CD4-positive, alpha-beta T cell treated with Interleukin-1 beta for 1 hour (primary cell): ENCODE data around the gene SLC9A9.

Experiments used
- DNase-seq, 2 donors: peaks; one replicate each; pipeline ENCODE4 v3.0.0-alpha.2; 2020 to 2022

Gene SLC9A9

DNA sequence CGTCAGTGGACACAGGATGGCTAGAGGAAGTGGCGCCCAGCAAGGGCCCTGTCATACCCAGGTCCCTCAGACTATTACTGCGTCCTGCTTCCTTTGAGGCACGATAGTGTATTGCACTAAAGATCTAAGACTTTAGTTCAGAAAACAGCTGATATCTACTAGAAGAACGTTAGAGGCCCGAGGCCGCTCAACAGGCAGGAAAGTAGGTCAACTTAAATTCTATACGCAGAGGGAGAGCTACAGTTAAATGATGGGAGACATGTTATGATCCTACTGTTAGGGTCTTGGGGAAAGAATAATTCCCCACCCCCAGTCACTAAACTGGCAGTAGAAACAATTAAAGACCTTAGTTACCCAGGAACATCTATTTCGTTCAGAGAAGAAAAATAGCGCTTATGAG lies 410.9 kb downstream of the SLC9A9 start:
- no peak for DNase-seq

DNA sequence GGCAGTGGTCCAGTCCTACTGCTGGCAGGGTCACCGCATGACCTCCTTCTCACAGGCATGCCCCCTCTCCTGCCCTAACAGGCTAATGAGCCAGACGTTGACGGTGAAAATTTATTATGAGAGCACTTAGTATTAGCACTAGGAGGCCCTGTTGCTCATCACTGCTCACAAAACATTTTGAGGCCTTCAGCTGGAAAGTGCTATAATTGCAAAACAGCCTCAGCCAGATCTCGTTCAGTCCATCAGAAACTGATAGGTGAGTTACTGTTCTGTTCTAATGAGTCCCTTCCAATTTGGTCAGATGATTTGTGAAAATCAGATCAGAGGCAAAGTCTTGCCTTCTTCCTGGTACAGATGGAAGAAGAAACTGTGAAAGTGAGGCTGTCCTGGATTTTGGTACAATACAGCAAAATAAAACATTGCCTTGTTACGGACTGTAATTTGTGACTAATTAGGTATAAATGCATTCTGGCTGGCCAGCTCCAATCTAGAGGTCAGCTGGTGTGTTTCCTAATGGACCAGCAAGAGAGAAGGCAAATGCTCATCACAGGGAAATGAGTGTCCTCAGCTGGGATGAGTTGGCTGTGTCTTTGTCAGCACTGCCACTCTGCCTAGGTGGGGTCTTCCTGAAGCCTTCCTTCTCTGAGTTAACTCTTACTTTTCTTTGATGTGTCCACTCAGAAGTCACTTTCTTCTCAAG lies 411.9 kb downstream of the SLC9A9 start:
- no peak for DNase-seq

DNA sequence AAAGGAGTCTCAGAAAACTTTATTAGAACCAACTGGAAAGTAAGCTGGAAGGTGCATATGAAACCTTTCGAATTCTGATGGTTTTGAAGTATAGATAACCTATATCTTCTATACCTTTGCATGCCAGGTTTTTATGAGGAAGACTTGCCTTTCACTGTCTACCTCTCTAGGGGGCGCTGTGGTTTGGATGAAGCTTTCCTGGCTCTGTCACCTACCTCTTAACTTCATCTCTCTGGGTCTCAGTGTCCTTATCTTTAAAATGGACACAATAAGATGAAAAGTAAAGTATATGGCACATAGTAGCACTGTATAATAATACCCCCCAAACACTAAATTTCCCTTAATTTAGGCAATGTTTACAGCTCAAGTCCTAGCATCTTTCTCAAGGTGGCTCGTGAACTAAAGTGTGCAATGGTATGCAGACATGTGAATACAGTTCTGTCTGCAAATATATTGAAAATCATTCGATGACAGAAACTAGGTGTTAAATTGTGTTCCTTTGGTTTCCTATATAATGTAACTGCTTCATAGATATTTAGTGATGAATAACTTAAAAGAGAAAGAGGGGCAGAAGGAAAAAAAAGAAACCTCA lies 414.4 kb downstream of the SLC9A9 start:
- DNase-seq: peak in 1 of 2 donors; percentile 4

DNA sequence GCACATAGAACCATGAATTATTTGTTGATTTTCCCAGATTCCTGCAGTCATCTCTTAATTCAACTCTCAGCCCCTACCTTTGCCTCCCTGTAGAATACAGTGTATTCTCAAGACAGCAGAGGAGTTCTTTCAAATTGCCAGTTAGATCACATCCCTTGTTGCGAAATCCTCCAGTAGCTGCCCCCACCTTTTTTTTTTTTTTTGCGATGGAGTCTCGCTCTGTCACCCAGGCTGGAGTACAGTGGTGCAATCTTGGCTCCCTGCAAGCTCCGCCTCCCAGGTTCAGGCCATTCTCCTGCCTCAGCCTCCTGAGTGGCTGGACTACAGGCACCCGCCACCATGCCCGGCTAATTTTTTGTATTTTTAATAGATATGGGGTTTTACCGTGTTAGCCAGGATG lies 417.0 kb downstream of the SLC9A9 start:
- DNase-seq: peak in 1 of 2 donors; percentile 48

DNA sequence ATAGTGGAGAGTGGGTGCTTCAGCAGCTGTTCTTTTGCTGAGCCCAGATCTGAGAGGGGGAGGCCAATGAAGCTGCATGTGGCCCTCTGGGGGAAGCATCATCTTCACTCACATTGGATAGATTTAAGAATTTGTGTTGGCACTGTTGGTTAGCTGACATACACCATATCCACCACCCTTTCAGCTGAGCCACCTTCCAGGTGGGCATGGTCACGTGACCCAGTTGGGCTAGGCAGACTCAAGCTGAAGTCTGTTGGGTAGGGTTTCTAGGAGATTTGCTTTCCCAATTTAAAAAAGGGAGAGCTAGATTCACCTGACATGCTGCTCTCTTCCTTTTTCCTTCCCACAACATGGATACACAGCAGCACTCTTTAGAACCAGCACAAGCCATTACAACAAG lies 417.7 kb downstream of the SLC9A9 start:
- no peak for DNase-seq

DNA sequence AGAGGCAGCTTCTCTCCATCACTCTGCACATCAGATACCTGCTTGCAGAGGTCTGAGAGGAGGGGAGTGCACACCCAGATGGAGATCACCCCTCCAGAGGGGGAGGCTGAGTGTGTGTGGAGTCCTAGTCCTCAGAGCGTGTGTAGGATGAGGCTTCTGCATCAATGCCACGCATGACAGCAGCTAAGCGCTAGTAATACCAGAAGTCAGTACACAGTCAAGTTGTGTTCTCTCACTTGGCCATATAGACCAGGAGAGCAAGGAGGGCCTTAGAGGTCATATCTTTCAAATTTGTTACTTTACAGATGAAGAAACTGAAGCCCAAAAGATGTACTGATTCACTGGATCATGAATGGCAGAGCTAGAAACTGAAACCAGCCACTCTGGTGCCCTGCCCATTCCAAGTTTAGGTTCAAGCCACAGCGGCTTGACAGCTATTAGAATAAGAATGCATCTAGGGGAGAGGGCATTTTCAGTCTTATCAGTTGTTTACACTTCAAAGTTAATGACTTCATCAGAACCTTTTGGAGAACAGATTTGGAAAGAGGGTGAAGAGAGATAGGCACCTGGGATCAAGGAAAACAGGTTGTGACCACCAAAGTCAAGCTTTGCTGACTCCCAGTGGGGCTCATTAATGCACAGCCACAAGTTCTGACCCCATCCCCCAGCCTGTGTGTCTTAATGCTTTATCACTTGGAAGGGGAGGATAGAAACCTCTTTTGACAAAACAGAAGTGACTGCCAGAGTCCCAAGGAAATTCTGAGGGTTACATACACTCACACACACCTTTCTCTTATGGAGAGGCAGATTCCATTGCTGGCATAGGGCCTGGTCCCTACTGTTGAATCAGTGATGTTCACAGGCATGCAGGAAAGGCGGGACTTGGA lies 418.4 kb downstream of the SLC9A9 start:
- no peak for DNase-seq

DNA sequence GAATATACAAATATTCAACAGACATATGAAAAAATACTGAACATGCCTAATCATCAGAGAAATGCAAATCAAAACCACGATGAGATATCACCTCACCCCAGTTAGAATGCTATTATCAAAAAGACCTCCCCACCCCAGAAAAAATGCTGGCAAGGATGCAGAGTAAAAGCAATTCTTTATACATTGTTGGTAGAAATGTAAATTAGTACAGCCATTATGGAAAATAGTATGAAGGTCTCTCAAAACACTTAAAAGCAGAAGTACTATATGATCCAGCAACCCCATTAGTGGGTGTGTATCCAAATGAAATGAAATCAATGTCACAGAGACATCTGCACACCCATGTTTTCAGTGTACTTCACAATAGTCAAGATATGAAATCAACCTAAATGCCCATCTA lies 420.0 kb downstream of the SLC9A9 start:
- DNase-seq: no peak

DNA sequence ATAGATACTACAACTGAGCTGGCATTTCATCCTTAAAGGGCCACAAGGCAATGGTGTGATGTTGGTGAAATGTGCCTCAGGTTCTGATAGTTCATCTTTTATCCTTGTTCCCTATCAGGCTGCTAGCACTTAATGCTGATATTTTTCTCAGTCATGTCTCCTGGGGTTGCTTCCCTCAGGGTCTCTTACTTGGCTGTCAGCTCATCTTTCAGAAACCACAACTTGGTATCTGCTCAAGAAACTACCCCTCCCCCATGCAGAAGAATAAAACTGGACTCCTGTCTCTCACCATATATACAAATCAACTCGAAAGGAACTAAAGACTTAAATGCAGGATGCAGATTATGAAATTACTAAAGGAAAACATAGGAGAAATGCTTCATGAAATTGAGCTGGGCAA lies 420.6 kb downstream of the SLC9A9 start:
- no peak for DNase-seq

DNA sequence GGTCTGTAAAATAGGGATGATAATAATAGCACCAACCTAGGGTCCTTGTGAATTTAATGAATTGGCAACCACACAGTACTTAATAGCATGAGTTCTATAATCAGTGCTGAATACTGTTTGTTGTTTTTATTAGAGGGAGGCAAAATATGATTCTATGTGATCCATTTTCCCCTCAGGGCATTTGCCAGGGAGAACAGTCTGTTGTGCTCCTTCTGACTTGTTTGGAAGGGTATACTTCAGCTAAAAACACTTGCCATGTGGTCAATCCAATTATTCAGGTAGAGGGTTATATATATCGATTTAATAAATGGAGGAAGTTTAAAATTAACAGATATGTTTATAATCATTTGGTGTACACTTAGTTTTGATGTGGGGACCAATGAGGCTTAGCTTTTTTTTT lies 423.4 kb downstream of the SLC9A9 start:
- DNase-seq: no peak

DNA sequence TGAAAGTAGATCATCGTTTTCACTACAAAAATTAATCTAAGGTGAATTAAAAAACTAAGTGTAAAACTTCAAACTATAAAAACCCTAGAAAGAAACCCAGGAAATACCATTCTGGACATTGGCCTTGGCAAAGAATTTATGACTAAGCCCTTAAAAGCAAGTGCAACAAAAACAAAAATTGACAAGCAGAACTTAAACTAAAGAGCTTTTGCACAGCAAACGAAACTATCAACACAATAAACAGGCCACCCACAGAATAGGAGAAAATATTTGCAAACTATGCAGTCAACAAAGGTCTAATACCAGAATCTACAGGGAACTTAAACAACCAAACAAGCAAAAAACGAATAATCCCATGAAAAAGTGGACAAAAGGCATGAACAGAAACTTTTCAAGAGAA lies 426.7 kb downstream of the SLC9A9 start:
- DNase-seq: no peak

DNA sequence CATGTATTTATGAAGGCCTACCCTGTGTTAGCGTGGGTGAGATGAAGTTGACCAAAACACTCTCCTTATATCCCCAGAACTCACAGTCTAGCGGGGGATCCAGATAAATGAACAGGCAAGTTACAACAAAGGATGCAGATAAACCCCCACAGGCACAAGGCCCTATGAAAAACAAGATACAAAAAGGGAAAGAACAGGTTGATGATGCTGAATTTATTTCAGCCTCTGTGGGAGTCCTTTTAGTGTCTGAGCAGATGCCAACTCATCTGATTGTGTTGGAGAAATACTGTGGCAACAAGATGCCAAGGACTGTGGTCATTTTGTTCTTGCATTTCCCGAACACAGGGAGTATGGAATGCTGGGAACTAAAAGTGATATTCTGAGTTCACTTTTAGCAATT lies 428.7 kb downstream of the SLC9A9 start:
- no peak for DNase-seq

DNA sequence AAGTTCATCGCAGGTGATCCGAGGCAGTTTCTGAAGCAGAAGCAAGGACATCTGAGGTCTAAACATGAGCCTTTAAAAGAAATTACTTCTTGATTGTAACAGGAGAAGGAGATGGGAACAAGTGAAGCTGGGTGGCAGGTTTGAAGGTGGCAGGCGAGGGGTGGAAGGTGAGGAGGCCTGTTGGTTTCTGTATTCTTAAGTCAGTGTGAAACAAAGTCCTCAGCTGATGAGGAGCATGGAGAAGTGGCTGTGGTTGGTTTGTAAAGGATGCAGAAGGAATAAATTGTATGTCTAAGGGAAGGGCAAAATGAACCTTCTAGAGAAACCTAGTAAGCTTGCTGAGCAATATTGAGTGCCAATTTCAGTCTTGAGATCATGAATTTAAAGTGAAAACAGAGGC lies 429.9 kb downstream of the SLC9A9 start:
- no peak for DNase-seq

DNA sequence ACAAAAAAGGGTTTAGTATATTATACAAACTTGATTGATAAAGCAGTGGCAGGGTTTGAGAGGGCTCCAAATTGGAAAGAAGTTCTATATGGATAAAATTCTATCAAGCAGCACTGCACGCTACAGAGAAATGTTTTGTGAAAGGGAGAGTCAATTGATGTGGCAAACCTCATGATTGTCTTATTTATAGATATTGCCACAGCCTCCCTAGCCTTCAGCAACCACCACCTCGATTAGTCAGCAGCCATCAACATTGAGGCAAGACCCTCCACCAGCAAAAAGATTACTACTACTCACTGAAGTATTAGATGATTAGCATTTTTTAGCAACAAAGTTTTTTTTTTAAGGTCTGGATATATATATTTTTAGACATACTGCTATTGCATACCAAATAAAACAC lies 432.0 kb downstream of the SLC9A9 start:
- DNase-seq: no peak

DNA sequence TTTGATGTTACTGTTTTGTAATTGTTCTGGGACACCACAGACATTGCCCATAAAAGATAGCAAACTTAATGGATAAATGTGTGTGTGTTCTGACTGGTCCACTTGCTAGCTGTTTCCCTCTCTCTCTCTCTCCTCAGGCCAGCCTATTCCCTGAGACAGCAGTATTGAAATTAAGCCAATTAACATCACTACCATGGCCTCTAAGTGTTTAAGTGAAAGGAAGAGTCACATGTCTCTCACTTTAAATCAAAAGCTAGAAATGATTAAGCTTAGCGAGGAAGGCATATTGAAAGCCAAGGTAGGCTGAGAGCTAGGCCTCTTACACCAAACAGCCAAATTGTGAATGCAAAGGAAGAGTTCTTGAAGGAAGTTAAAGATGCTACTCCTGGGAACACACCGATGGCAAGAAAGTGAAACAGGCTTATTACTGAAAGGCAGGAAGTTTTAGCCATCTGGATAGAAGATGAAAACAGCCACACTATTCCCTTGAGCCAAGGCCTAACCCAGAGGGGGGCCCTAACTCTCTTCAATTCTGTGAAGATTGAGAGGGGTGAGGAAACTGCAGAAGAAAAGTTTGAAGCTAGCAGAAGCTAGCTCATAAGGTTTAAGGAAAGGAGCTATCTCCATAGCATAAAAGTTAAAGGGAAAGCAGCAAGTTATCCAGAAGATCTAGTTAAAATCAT lies 433.6 kb downstream of the SLC9A9 start:
- DNase-seq: no peak

DNA sequence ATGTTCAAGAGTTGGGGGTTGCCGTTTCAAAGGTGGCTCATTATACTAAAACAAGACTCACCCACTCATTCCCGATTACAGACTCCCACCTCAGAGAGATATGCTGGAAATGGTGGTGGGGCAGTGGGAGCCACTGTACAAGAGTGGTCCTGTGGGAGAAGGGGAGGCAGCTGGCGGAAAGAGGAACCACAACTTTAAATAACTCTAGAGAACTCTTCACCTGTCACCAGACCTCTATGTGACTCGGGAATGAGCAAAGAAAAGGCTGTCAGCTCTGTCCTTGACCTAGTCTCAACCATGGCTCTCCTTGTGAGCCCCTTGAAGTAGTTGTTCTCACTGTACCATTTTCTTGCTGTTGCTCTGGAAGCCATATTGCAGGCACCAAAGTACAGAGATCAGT lies 434.9 kb downstream of the SLC9A9 start:
- DNase-seq: no peak

DNA sequence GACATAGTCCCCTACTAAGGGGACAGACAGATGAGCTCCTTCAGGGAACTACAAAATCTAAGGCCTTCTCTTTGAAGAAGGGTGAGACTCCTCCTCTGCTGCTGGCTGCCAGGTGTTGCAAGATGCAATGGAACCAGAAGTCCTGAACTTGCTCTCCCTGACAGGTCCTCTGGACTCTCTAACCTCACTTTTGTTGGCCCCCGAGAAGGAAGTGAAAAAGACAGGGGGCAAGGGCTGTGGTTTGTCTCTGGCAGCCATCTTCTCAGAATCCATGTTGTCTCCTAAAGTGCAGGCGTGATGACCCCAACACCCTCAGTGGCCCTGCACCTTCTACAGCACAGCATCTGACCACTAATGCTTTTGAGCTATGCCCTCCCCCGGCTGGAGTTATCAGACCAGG lies 436.2 kb downstream of the SLC9A9 start:
- no peak for DNase-seq

DNA sequence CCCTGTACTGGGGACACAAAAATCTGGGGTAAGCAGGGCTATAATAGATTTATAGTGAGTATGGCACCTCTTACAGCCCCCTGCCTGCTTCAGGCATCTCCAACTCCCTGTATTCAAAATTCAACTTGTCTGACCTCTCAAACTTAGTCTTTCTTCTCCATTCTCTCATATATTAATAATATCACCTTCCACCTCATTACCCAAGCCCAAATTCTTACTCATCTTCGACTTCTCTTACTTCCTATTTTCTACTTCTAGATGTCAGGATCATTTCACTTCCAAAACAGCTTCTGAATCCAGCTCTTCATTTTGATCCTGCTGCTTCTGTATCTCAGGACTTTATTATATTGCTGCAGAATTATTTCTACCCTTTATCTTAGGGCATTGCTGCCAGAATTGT lies 438.0 kb downstream of the SLC9A9 start:
- DNase-seq: no peak

DNA sequence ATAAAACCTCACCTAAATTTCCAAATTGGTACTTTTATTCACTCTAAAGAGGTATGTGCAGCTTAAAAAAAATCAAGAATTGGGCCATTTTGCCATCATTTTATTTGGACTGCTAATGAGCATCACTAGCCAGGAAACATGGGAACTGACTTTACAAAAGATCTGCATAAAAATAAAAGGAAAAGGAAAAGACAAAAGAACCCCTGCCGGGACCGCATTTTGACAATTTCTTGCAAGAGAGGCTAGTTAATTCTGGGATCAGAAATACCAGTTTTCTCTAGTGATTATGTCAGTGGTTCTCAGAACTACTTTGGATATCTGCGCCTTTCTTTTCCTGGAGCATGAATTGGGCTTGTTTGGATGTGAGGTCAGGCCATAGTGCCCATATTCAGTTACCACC lies 439.5 kb downstream of the SLC9A9 start:
- no peak for DNase-seq

DNA sequence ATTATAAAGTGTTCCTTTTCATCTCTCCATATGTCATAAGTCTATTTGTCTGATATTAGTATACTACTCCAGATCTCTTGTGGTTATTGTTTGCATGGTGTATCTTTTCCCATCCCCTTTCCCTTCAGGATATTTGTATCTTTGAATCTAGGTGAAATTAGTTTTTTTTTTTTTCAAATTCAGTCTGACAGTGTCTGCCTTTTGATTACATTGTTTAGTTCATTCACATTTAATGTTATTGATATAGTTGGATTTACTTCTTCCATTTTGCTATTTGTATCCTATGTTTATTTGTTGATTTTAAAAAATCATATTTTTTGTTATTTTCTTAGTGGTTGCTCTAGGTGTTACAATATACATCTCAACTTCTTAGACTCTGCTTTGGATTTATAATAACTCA lies 445.7 kb downstream of the SLC9A9 start:
- DNase-seq: no peak

DNA sequence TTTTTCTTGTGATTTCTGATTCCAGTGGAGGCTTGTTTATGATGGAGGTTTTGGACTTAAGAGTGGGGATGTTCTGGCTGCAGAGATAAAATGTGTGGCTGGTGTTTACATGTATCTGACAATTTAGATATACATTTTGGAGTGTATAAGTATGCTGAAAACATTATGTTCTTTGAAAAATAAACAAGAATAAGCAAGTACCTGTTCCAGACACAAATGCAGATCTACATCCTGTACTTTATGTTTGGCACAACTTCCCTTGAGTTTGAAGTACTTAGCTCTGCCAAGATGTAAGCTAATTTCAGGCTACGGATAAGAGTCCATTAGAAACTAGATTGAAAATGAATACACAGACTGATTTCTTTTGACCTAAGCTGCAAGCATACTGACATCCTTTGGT lies 451.5 kb downstream of the SLC9A9 start:
- no peak for DNase-seq

DNA sequence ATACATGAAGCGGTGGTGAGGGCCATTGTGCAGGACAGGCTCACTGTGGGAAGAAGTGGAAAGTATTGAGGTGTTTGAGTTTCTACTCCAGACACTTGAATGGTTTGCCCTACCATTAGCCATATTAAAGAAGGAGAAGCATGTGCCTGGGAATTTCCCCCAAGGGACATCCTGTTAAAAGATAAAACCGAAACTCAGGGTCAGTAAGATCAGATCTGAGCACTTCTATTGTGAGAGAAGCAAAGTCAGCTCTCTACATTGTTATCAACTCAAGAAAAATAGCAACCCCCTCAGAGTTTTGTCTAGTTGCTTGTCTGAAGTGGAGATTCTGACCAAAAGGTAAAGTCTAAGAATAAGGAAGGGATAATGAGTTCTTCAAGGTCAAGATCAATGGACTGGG lies 458.9 kb downstream of the SLC9A9 start:
- no peak for DNase-seq

DNA sequence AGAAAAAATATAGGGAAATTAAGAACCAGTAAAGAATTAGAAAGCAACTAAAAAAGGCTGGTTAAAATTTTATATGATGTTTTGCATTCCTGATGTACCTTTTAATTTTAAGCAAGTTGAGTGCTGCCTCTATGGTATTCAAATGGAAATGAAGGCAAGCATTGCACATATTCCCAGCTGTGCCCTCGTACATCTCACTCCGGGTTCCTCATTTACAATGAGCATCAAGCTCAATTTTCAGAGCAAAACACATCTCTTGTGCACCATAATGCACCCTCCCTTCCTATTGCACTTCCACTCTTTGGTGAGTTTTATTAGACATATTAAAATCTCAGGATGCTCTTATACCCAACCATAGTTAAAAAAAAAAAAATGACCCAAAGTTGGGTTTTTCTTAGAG lies 460.8 kb downstream of the SLC9A9 start:
- DNase-seq: no peak

DNA sequence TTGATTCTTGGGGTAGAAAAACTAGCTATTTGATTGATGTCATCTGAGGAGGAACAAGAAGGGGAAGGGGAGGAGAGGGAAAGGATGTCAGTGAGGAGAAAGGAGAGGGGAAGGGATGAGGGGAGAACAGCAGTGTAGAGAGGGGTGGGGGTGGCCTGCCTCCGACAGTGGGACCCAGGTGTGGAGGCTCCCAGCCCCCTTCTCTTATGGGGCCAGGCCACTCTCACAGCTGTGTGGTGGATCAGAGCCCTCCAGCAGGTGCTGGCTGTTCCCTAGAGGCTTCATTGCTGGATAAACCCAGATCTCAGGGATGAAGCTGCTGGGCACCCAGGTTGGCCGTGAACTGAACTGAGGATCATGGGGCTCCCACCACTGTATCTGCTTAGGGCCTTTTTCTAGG lies 464.2 kb downstream of the SLC9A9 start:
- DNase-seq: no peak

DNA sequence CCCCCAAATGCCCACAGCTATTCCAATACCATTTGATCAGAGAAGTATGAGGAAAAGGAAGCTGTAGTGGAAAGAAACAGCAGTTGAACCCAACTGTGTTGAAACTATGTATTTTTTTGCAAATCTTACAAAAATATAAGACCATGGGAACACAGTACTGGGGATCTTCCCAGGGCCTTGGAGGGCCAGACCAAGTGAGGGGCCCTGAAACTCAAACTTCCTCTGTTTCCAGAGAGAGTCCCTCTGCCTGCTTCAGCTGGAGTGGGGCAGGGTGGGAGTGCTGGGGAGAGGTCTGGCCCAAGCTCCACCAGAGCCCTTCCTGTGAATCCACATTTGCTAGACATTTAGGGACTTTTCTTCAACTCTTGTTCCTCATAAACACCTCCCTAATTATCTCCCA lies 464.8 kb downstream of the SLC9A9 start:
- no peak for DNase-seq
